IPS DF 4.7 (cell line): ENCODE data around the gene FBXO24.
"Not testable (repeated sequence)": the region's sequence is repeated elsewhere in the genome, so short reads cannot be mapped to it uniquely, and the experiment has no call there.

Source experiments
- DNase-seq: peaks from one replicate; pipeline ENCODE4 v3.0.0-alpha.2; 2013; ENCODE audit warnings: low spot score; ENCODE audit errors: extremely low read depth

The FBXO24 gene

GRCh38 chr7:100556541-100556940, 29.6 kb upstream of the FBXO24 start:
- no peak for DNase-seq

DNA sequence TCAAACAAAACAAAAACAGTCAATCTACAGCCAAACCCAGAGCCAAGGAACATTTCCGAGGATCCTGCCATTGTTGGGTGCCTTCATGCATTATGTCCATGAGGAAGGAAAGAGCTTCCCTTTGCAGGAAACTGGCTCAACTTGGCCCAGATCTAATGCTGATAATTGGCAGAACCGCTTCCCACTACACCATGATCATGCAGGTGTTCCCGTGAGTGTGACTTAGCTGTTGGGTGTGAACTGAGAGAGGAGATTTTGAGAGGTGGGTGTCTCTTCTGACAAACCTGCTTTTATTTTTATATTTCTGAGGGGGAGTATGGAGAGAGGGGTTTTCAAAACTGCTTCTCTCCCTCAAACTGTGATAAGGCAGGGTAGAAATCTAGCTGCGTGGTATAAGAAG, 27.0 kb upstream of the FBXO24 start:
- no peak for DNase-seq

DNA sequence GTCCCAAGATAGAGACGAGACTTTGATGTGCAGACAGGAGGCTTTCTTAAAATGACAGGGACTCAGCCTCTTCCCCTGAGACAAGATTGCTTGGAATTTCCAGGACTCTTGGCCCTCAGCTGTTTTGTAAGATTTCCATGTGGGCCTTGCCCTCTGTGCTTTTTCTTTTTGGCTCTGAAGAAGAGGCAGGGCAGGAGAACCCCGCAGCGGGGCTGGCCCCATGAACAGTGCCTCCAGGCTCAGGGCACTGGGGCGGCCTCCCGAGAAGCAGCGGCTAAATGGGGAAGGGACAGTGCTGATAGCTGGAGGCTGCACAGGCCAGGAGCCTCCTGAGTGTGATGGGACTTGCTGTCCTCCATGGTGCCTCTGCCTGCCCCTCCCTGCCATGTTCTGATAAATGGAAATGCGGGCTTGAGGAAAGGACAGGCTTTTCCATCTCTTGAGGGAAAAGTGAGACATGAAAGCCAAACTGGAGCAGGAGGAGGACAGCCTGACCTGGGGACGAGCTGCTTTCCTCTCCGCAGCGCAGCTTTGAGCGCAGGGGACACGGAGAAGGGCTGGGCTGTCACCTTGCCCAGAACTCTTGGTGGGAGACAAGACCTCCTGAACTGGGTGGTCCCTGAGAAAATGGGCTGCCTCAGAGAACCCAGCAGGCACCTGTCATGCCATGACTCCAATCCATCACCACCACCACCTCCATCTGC, 24.5 kb upstream of the FBXO24 start:
- DNase-seq = no peak

DNA sequence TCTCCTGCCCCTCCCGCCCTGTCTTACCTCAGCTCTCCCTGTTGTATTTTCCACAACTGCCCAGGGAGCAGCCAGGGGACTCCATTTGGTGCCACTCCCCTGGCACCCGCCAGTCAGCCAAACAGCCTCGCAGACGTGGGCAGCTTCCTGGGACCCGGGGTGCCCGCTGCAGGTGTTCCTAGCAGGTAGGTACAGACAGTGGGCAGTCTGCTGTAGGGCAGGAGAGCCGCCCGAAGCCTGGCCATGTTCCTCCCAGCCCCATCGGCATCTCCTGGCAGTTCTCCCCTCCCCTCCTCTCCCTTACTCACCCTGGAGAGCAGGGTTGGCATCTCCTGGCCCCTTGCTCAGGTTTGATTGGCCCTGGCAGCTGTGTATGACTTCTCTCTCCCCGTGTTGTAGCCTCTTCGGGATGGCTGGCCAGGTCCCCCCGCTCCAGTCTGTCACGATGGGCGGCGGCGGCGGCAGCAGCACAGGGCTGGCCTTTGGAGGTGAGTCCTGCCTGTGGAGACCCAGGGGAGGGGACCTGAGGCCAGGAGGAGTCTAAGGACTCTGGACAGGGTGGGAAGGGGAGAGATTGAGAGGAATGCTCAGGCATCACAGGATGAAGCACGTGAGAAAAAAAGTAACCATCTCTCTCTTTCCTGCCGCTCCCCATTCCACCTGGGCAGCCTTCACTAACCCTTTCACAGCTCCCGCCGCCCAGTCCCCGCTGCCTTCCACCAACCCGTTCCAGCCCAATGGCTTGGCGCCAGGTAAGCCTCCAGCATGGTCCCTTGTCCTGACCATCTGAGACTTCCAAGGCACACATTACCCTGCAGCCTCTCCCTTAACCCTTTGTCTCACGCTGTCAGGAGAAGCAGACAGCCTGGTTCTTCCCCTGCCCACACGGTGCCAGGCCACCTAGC, 23.7 kb upstream of the FBXO24 start:
- DNase-seq = no peak

DNA sequence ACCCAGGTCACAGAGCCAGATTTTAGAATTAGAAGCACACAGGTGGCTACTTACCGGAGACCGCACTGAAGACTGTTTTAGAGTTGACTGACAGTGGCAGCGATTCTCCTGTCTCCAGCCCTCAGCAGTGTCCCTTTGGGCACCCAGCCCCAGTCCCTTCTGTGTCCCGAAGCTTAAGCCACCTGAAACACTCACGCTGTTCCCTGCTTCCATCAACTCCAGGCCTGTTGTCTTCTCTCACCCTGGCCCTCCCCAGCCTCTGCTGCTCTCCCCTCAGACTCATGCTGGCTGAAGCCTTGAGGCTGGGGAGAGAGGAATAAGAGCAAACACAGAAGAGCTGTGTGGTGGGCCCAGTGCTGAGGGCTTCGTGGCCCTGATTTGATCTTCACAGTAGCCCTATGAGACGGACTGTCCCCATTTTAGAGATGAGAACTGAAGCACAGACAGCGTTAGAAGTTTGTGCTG, 23.0 kb upstream of the FBXO24 start:
- DNase-seq = no peak

GRCh38 chr7:100563809-100564400, 22.2 kb upstream of the FBXO24 start:
- no peak for DNase-seq

- DNase-seq = not testable (repeated sequence)
These were observed 21.7 kb upstream of the FBXO24 start for GRCh38 chr7:100564405-100564804.

DNA sequence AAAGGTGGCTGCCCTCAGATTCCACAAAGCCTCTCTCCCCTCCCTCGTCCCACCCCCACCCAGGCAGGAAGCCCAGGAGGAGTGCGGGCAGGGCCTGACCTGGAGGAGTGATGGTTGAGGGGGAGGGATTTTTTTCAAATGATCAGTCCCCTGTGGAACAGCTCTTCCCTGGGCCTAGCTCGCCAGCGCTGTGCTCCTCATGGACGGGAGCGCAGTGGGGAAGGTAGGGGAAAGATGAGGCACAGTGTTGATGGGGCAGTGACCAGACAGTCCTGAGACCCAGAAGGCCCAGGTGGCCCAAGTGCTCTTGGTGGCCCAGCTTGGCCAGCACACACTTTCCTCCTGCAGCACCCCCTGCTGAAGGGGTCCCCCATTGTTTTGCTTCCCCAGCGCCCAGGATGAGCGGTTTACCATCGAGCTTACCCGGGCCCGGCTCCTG, 21.0 kb upstream of the FBXO24 start:
- DNase-seq = no peak

DNA sequence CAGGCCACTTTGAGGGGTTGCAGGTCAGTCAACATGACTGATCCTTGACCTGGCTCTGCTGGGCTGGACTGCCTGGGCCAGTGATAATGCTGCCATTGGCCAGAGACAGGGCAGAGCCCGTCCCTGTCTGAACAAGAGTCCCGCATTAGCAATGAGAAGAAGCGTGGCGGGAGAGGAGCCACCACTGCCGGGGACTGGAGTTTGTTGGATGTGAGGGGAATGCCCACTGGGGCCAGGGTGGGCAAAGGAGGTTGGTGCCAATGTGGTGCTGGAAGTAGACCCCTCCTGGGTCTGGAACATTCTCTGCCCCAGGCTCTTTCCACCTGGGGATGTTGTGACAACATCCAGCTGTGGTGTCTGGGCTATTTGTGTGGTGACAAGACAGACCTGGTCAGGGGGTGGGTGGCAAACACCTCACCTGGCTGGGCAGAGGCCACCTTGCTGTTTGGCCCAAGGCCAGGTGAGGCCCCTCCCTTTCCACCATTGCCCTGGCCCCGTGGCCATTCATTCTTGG, 20.1 kb upstream of the FBXO24 start:
- DNase-seq = no peak

DNA sequence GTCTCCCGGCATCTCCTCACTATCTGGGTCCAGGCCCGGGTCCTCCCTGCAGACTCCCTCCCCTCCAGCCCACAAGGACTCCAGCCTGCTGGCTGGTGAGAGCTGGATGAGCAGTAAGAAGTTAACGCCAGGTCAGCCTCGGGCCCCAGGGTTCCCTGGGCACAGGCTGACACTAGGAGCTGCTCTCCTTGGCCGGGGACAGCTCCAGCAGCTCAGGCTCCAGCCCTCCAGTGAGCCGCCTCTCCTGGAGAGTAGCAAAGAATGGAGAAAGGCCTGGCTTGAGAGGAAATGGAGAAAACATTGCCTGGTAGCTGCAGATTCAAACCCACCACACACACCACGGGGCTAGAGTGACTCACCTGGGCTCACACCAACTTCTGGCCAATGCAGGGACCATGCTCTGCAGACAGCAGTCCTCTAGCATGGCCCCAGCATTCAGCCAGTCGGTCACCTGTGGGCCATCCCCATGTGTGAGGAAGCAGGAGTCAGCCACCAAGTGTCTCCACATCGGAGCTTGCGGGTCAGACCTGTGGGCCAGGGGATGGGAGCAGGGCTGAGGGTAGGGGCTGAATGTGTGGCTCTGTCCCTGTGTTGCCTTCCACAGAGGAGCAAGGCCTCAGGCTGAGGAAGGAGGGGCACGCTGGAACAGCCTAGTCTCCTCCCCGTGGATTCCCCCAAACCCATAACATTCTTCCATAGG, 18.9 kb upstream of the FBXO24 start:
- no peak for DNase-seq

- DNase-seq = no peak
These were observed 18.4 kb upstream of the FBXO24 start for GRCh38 chr7:100567751-100568175.

GRCh38 chr7:100568176-100568895, 17.8 kb upstream of the FBXO24 start:
- no peak for DNase-seq

GRCh38 chr7:100568896-100569844, 17.0 kb upstream of the FBXO24 start:
- DNase-seq = no peak

DNA sequence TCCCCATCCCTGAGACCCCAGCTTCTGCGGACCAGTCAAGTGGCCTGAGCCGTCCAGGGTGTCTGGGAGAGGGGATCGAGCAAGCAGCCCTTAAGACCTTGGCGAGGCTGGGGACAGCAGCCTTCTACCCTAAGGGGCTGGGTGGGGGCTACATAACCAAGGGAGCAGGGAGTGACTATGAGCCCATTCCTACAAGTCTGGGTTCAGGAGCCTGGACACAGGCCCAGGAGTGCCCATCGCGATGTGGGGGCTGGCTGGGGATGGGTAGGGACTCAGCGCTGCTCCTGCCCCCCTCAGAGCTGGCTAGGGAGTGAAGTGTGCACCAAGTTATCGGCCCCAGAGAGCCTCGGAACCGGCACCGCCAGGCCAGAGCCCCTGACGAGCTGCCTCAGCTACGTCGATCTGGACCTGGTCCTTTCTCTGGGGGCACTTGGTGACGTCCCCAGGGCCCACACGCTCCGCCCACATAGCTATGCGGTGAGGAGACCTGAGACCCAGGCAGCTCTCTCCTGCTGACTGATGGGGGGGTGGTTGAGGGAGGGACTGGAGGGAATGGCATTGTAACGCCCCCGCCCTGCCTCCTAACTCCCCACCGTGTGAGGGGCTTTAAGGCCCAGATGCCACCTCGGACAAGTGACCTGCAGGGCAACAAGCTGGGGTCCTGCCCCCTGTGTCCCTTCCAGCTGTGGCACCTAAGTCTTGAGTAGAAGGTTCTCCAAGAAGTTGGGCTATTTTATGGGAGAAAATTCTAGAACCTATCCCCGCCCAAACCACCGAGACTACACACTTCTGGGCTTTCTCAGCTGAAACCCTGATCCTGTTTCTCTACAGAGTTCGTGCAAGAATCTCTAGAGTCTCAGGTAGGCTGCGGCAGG, 14.9 kb upstream of the FBXO24 start:
- DNase-seq = no peak

GRCh38 chr7:100571829-100572116, 14.4 kb upstream of the FBXO24 start:
- no peak for DNase-seq

DNA sequence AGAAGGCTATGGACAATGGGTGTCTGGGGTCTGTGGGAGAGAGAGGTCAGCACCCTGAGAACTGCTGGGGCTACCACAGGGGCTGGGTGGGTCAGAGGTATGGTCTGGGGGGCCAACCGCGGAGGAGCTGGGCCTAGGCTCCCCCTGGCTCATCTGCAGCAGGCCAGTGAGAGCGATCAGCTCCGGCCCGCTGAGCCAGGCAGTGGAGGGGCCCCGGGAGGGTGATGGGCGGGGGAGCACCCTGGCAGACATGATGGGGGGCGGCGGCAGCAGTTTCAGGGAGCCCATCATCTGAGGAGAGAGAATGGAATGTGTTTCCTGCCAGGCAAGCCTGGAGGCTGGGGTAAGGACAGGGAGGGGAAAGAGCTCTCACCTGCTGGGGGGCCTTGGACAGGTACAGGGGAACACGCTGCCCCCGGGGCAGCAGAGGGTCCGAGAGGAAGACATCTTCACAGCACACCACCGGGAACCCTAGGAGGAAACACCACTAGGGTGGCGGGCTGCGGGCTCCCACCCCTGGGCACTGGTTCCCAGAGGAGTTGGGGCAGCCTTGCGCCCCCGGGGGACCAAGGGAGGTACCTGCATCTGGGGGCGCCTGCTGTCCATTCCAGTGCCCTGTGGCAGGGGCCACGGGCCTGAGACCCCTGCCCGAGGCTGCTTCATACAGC, 13.7 kb upstream of the FBXO24 start:
- DNase-seq = no peak

GRCh38 chr7:100572949-100573675, 13.0 kb upstream of the FBXO24 start:
- DNase-seq = no peak
